Activated T-cell treated with anti-CD3 and anti-CD28 coated beads for 24 hours (primary cell): Measurements from ENCODE around the gene LIN7B.

Experiments used
- DNase-seq: peaks from one replicate; pipeline ENCODE4 v3.0.0-alpha.2; 2020; ENCODE audit warnings: low read depth

The LIN7B gene

DNA sequence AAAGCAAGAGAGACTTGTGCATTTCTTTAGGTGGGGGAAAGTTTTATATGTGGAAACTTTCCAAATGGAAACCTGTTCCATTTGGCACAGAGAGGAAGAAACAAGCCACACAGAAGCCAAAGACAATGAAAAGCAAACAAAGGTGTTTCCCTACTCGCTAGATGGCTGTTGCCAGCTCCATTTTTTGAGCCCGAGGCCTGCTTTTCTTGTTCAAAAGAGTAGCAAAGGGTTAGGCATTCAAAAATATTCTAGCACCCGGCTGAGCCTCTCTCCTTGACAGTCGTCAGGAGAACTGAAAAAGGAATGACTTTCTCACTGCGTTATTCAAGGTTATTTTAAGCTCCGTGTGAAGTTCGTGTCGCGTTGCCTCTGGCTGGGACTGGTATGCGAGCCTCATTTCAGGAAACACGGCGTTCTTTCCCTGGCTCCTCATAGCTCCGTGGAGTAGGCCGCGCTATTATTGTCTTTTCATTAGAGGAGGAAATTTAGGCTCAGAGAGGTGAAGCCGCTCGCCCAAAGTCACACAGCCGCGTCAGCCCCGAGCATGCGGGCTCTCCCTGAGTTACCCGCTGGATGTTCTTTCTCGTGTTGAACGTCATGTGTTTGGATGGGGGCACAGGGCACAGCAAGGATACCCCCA is 51.1 kb downstream of the LIN7B start:
- no peak for DNase-seq

DNA sequence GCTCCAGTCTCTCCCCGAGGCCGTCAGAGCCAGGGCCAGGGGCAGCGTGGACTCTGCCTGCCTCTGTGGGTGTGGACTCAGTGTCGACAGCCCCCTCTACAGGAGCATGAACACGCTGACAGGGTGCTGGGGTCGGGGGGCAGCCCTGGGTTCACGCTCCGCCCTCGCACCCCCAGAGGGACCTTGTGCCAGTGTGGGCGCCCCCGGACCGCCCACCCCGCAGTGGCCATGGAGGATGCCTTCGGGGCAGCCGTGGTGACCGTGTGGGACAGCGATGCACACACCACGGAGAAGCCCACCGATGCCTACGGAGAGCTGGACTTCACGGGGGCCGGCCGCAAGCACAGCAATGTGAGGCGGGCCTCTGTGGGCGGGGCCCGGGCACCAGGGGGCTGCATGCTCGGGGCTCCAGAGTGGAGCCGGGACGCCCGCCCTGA is 51.7 kb downstream of the LIN7B start:
- DNase-seq, result no peak

DNA sequence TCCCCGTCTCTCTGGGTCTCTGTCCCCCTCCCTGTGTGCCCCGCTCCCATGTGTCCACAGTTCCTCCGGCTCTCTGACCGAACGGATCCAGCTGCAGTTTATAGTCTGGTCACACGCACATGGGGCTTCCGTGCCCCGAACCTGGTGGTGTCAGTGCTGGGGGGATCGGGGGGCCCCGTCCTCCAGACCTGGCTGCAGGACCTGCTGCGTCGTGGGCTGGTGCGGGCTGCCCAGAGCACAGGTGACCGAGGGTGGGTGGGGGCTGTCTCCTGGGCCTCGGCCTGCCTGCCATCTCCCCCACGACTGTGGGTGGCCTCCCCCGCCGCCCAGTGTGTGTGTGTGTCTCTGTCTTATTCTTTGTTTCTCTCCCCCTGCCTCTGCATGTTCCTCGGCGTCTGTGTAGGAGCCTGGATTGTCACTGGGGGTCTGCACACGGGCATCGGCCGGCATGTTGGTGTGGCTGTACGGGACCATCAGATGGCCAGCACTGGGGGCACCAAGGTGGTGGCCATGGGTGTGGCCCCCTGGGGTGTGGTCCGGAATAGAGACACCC is 53.8 kb downstream of the LIN7B start:
- DNase-seq, result no peak
